H1 (cell line): Measurements from ENCODE around the gene LNPEP.

Experiments used
- ATF3 ChIP-seq: IDR thresholded peaks from 2 replicates; pipeline ENCODE4 v1.6.1; 2011; ENCODE audit warnings: low read depth, mild to moderate bottlenecking, low read length; ENCODE audit not compliant: insufficient read depth
- CBX8 ChIP-seq: fragments of 300-800, 300-1000 bp; sonication (generic); IDR thresholded peaks from 2 replicates; pipeline ENCODE4 v1.7.1; 2016; ENCODE audit warnings: low read depth, low read length, borderline replicate concordance
- CHD2 ChIP-seq: IDR thresholded peaks from 2 replicates; pipeline ENCODE4 v1.6.1; 2012; ENCODE audit warnings: low read length, improper control_type of control experiment
- CTCF ChIP-seq, 3 experiments: IDR thresholded peaks; 1 replicate in 2 of 3; 2 replicates in 1 of 3; pipeline versions ENCODE4 v1.5.1 to v1.6.1; 2011; ENCODE audit warnings: low read length in 3 of 3, mild to moderate bottlenecking in 3 of 3, inconsistent platforms in 2 of 3, low read depth in 1 of 3, moderate library complexity in 1 of 3; ENCODE audit not compliant: insufficient read depth in 1 of 3; ENCODE audit errors: control extremely low read depth in 1 of 3
- EP300 ChIP-seq, 2 experiments: IDR thresholded peaks; 1 replicate in 1 of 2; 2 replicates in 1 of 2; pipeline ENCODE4 v1.6.1; 2011 to 2012; ENCODE audit warnings: low read depth in 2 of 2, low read length in 2 of 2, mild to moderate bottlenecking in 2 of 2, borderline replicate concordance in 1 of 2, inconsistent platforms in 1 of 2, moderate library complexity in 1 of 2
- EZH2 ChIP-seq: fragments of 200-600 bp; sonication (generic); IDR thresholded peaks from 2 replicates; pipeline ENCODE4 v1.7.1; 2012; ENCODE audit warnings: low read depth, mild to moderate bottlenecking, moderate library complexity, low read length, inconsistent platforms; ENCODE audit not compliant: severe bottlenecking
- HDAC2 ChIP-seq, 2 experiments: fragments of 300-600 bp in 1 of 2; sonication (generic) in 1 of 2; IDR thresholded peaks; 2 replicates each; pipeline ENCODE4 v1.6.1; 2011 to 2012; ENCODE audit warnings: low read depth in 2 of 2, low read length in 2 of 2, mild to moderate bottlenecking in 2 of 2, moderate library complexity in 2 of 2, borderline replicate concordance in 1 of 2, inconsistent platforms in 1 of 2
- NRF1 ChIP-seq: IDR thresholded peaks from 2 replicates; pipeline ENCODE4 v1.6.1; 2011; ENCODE audit warnings: mild to moderate bottlenecking, low read depth, low read length, improper control_type of control experiment
- POLR2A ChIP-seq, 2 experiments: IDR thresholded peaks; 1 replicate in 1 of 2; 2 replicates in 1 of 2; pipeline ENCODE4 v1.6.1; 2011; ENCODE audit warnings: low read depth in 2 of 2, low read length in 2 of 2, mild to moderate bottlenecking in 2 of 2; ENCODE audit errors: control extremely low read depth in 1 of 2
- RBBP5 ChIP-seq: IDR thresholded peaks from 2 replicates; pipeline ENCODE4 v1.7.1; 2012; ENCODE audit warnings: low read depth, mild to moderate bottlenecking, inconsistent platforms, low read length, moderate library complexity, borderline replicate concordance
- RXRA ChIP-seq: IDR thresholded peaks from 2 replicates; pipeline ENCODE4 v1.6.1; 2011; ENCODE audit warnings: low read depth, mild to moderate bottlenecking, low read length, moderate library complexity; ENCODE audit not compliant: insufficient read depth
- SIN3A ChIP-seq, 2 experiments: IDR thresholded peaks in 1 of 2; conservative IDR thresholded peaks in 1 of 2; 2 replicates each; pipeline ENCODE4 v1.6.1; 2011 to 2012; ENCODE audit warnings: low read length in 2 of 2, improper control_type of control experiment in 1 of 2, low read depth in 1 of 2, mild to moderate bottlenecking in 1 of 2
- ZNF274 ChIP-seq: IDR thresholded peaks from 2 replicates; pipeline ENCODE4 v1.7.0; 2012; ENCODE audit warnings: low read length, borderline replicate concordance; ENCODE audit errors: extremely low read depth

GRCh38 chr5:97004423-97005060, 68.7 kb downstream of the LNPEP start:
- no peak for TF ChIP-seq EZH2
- TF ChIP-seq ATF3: no peak
- no peak for TF ChIP-seq CTCF (IDR thresholded peaks at IDR 0.05; ENCODE audit: control extremely low read depth in 1 of 3, insufficient read depth in 1 of 3, low read depth in 1 of 3, low read length in 3 of 3)
- TF ChIP-seq RBBP5: no peak
- TF ChIP-seq CBX8: no peak
- no peak for TF ChIP-seq HDAC2 (IDR thresholded peaks at IDR 0.05; ENCODE audit: borderline replicate concordance in 1 of 2, low read depth in 2 of 2, low read length in 2 of 2)
- TF ChIP-seq ZNF274: no peak
- TF ChIP-seq SIN3A (conservative IDR thresholded peaks at IDR 0.05 in 1 of 2, IDR thresholded peaks at IDR 0.05 in 1 of 2; ENCODE audit: low read depth in 1 of 2, low read length in 2 of 2): no peak
- no peak for TF ChIP-seq CHD2
- no peak for TF ChIP-seq POLR2A (IDR thresholded peaks at IDR 0.05; ENCODE audit: control extremely low read depth in 1 of 2, low read depth in 2 of 2, low read length in 2 of 2)
- TF ChIP-seq RXRA: no peak
- TF ChIP-seq NRF1: no peak
- TF ChIP-seq EP300 (IDR thresholded peaks at IDR 0.05; ENCODE audit: borderline replicate concordance in 1 of 2, low read depth in 2 of 2, low read length in 2 of 2): no peak
